SK-N-SH treated with all-trans-retinoic acid at 6 μM for 48 hours (cell line): ENCODE measurements around the gene TCERG1L.
"Not testable (repeated sequence)": the region's sequence is repeated elsewhere in the genome, so short reads cannot be mapped to it uniquely, and the experiment has no call there.

Experiments used
- ATAC-seq: fragments of 200-7000 bp; cut with Tn5 transposase; 3 replicates; pipeline ENCODE4 v1.9.1; 2020; ENCODE audit warnings: mild to moderate bottlenecking, moderate library complexity
- ARNTL ChIP-seq: fragments of 450-650 bp; formaldehyde crosslinking; IDR thresholded peaks from 2 replicates; pipeline ENCODE4 v1.5.0; 2020; ENCODE audit warnings: low read depth, mild to moderate bottlenecking, moderate library complexity, borderline replicate concordance
- CREB5 ChIP-seq: fragments of 250-450 bp; sonication (Bioruptor Pico); IDR thresholded peaks from 2 replicates; pipeline ENCODE4 v1.5.1; 2020; ENCODE audit warnings: low read depth, mild to moderate bottlenecking, moderate library complexity
- CSDC2 ChIP-seq: fragments of 250-450 bp; sonication (Bioruptor Pico); IDR thresholded peaks from 2 replicates; pipeline ENCODE4 v1.5.0; 2020; ENCODE audit warnings: mild to moderate bottlenecking, moderate library complexity
- ESRRG ChIP-seq: fragments of 250-450 bp; sonication (Bioruptor Pico); IDR thresholded peaks from 2 replicates; pipeline ENCODE4 v1.6.1; 2021; ENCODE audit warnings: mild to moderate bottlenecking
- GLIS3 ChIP-seq: fragments of 250-450 bp; sonication (Bioruptor Pico); IDR thresholded peaks from 2 replicates; pipeline ENCODE4 v1.5.0; 2020; ENCODE audit warnings: mild to moderate bottlenecking, moderate library complexity
- ISL1 ChIP-seq: fragments of 250-450 bp; sonication (Bioruptor Pico); IDR thresholded peaks from 2 replicates; pipeline ENCODE4 v2.1.2; 2022; ENCODE audit warnings: mild to moderate bottlenecking, moderate library complexity
- OSR1 ChIP-seq: fragments of 250-450 bp; sonication (Bioruptor Pico); IDR thresholded peaks from 2 replicates; pipeline ENCODE4 v1.8.0; 2022; ENCODE audit warnings: moderate library complexity, mild to moderate bottlenecking, inconsistent platforms
- POU6F1 ChIP-seq: fragments of 250-450 bp; sonication (Bioruptor Pico); IDR thresholded peaks from 2 replicates; pipeline ENCODE4 v1.8.0; 2021; ENCODE audit warnings: low read depth, mild to moderate bottlenecking, moderate library complexity, borderline replicate concordance
- PPARA ChIP-seq: fragments of 250-450 bp; sonication (Bioruptor Pico); IDR thresholded peaks from 2 replicates; pipeline ENCODE4 v1.5.0; 2020; ENCODE audit warnings: mild to moderate bottlenecking, borderline replicate concordance
- SNAI2 ChIP-seq: fragments of 250-450 bp; sonication (Bioruptor Pico); IDR thresholded peaks from 2 replicates; pipeline ENCODE4 v1.5.0; 2020; ENCODE audit warnings: mild to moderate bottlenecking, moderate library complexity
- TCF4 ChIP-seq: fragments of 250-450 bp; sonication (Bioruptor Pico); IDR thresholded peaks from 2 replicates; pipeline ENCODE4 v1.8.0; 2021; ENCODE audit warnings: mild to moderate bottlenecking, moderate library complexity, borderline replicate concordance
- TOX ChIP-seq: fragments of 250-450 bp; sonication (Bioruptor Pico); IDR thresholded peaks from 2 replicates; pipeline ENCODE4 v1.8.0; 2021; ENCODE audit warnings: mild to moderate bottlenecking, moderate library complexity, borderline replicate concordance
- TSHZ2 ChIP-seq: fragments of 250-450 bp; sonication (Bioruptor Pico); IDR thresholded peaks from 2 replicates; pipeline ENCODE4 v1.5.0; 2020; ENCODE audit warnings: mild to moderate bottlenecking, moderate library complexity
- ZC3H10 ChIP-seq: fragments of 250-450 bp; sonication (Bioruptor Pico); IDR thresholded peaks from 2 replicates; pipeline ENCODE4 v1.5.1; 2021; ENCODE audit warnings: mild to moderate bottlenecking, moderate library complexity
- ZFP3 ChIP-seq: fragments of 250-450 bp; sonication (Bioruptor Pico); IDR thresholded peaks from 2 replicates; pipeline ENCODE4 v1.5.0; 2020; ENCODE audit warnings: mild to moderate bottlenecking, moderate library complexity
- ZFP30 ChIP-seq: fragments of 450-650 bp; formaldehyde crosslinking; IDR thresholded peaks from 2 replicates; pipeline ENCODE4 v1.5.0; 2022; ENCODE audit warnings: mild to moderate bottlenecking, moderate library complexity
- ZNF70 ChIP-seq: fragments of 450-650 bp; formaldehyde crosslinking; IDR thresholded peaks from 2 replicates; pipeline ENCODE4 v1.5.0; 2020; ENCODE audit warnings: mild to moderate bottlenecking, moderate library complexity
- ZNF8 ChIP-seq: fragments of 450-650 bp; formaldehyde crosslinking; IDR thresholded peaks from 2 replicates; pipeline ENCODE4 v1.5.0; 2020; ENCODE audit warnings: mild to moderate bottlenecking, moderate library complexity
- TF ChIP-seq, protein P1 (sequence below): fragments of 250-450 bp; sonication (Bioruptor Pico); IDR thresholded peaks from 2 replicates; pipeline ENCODE4 v1.5.1; 2021; ENCODE audit warnings: mild to moderate bottlenecking, moderate library complexity

TCERG1L gene

DNA sequence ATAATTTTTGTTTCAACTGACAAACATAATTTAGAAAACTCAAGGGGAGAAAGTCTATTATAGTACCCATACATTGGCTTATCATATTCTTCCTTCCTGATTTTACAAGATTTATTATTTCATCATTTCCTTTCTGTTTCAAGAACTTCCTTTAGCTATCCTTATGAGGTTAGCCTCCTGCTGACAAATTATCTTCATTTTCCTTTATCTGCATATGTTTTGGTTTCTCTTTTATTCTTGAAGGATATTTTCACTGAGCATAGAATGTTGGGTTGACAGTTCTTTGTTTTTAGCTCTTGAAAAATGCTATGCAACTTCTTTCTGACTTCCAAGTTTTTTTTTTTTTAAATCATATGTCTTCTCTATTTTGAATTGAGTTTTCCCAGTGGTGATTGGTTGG, 21.3 kb upstream of the TCERG1L start:
- TF ChIP-seq TCF4 (CRISPR knock-in tag) (no peak), CSDC2 (no peak), ISL1 (no peak), POU6F1 (no peak), TOX (CRISPR knock-in tag) (no peak), ZFP3 (CRISPR knock-in tag) (no peak), GLIS3 (CRISPR knock-in tag) (no peak), OSR1 (no peak), TSHZ2 (CRISPR knock-in tag) (no peak), ZFP30 (CRISPR knock-in tag) (no peak), ZNF8 (CRISPR knock-in tag) (no peak), ARNTL (CRISPR knock-in tag) (no peak), ZC3H10 (CRISPR knock-in tag) (no peak)
- TF ChIP-seq, protein P1, sequence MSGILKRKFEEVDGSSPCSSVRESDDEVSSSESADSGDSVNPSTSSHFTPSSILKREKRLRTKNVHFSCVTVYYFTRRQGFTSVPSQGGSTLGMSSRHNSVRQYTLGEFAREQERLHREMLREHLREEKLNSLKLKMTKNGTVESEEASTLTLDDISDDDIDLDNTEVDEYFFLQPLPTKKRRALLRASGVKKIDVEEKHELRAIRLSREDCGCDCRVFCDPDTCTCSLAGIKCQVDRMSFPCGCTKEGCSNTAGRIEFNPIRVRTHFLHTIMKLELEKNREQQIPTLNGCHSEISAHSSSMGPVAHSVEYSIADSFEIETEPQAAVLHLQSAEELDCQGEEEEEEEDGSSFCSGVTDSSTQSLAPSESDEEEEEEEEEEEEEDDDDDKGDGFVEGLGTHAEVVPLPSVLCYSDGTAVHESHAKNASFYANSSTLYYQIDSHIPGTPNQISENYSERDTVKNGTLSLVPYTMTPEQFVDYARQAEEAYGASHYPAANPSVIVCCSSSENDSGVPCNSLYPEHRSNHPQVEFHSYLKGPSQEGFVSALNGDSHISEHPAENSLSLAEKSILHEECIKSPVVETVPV = no peak
- ATAC-seq = no peak

GRCh38 chr10:131323880-131324279, 12.4 kb upstream of the TCERG1L start:
- ATAC-seq = no peak

GRCh38 chr10:131323025-131323424, 11.5 kb upstream of the TCERG1L start:
- no peak for TF ChIP-seq TSHZ2 (CRISPR knock-in tag)
- TF ChIP-seq GLIS3 (CRISPR knock-in tag) = no peak
- TF ChIP-seq ZNF70 (CRISPR knock-in tag) = no peak
- no peak for TF ChIP-seq CREB5 (CRISPR knock-in tag)
- no peak for TF ChIP-seq ZFP30 (CRISPR knock-in tag)
- TF ChIP-seq OSR1 = no peak
- no peak for TF ChIP-seq TOX (CRISPR knock-in tag)
- no peak for TF ChIP-seq POU6F1
- TF ChIP-seq SNAI2 (CRISPR knock-in tag) = no peak
- no peak for TF ChIP-seq TCF4 (CRISPR knock-in tag)
- no peak for TF ChIP-seq ZFP3 (CRISPR knock-in tag)
- TF ChIP-seq ISL1 = no peak
- no peak for TF ChIP-seq ESRRG (CRISPR knock-in tag)
- TF ChIP-seq, protein P1 = no peak
- no peak for TF ChIP-seq PPARA (CRISPR knock-in tag)
- ATAC-seq = no peak

More at GRCh38 chr10:131323880-131324279, 12.4 kb upstream of the TCERG1L start:
- TF ChIP-seq ARNTL (CRISPR knock-in tag) = no peak
- TF ChIP-seq, all 23 proteins: peak for 0

DNA sequence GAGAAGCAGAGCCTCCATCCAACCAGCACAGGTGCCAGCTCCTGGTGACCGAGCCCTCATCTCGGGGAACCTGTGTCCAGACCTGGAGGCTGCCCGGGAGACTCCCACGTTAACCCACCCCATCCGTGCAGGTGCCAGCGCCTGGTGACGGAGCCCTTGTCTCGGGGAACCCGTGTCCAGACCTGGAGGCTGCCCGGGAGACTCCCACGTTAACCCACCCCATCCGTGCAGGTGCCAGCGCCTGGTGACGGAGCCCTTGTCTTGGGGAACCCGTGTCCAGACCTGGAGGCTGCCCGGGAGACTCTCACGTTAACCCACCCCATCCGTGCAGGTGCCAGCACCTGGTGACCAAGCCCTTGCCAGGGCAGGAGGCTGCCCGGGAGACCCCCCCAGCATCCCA, 11.1 kb upstream of the TCERG1L start:
- ATAC-seq = not testable (repeated sequence)
